ENCODE data around the gene SYCP2. TPM values are rescaled to one million over a fixed set of nuclear protein-coding genes. Genes with fewer than 3 reads are reported as not detected.

The SYCP2 gene
- polyA plus RNA-seq, 3 donors = 0.28 to 1.2 (median 0.30) TPM

GRCh38 chr20:59820204-59821041, 113.0 kb downstream of the SYCP2 start:
- WGBS (ENCODE audit: insufficient coverage) = 93% methylated on average over 9 of the region's 11 CpGs
- no peak overlapping the region for H2AFZ ChIP-seq (ENCODE audit: insufficient read depth, low read depth, low read length, poor library complexity, severe bottlenecking)

More at GRCh38 chr20:59820204-59821041, 113.0 kb downstream of the SYCP2 start:
- H3K27ac ChIP-seq (ENCODE audit: low read depth in 1 of 2, low read length in 2 of 2) = no peak overlapping the region
- H3K9me3 ChIP-seq (replicated peaks in 1 of 2; ENCODE audit: control insufficient read depth in 1 of 2, insufficient read depth in 1 of 2, low read length in 2 of 2) = no peaks in the 10 kb centered on the region
- Mint-ChIP-seq H3K4me1 (no peaks in the 10 kb centered on the region), H3K27ac (no peak overlapping the region), H3K36me3 (no peaks in the 10 kb centered on the region), H3K27me3 (ENCODE audit: low read depth in 3 of 3) (peaks cover 1 to 7% (median 4%) of the 10 kb centered on the region in 3 donors), H3K9me3 (no peaks in the 10 kb centered on the region), H3K4me3 (no peak overlapping the region)
- no peaks in the 10 kb centered on the region for H3K27me3 ChIP-seq (ENCODE audit: control insufficient read depth in 2 of 2, insufficient read depth in 2 of 2, low read length in 2 of 2)
- H3K4me2 ChIP-seq (replicated peaks; ENCODE audit: extremely low read depth, low read length, poor library complexity, severe bottlenecking) = no peak overlapping the region
- H3K9ac ChIP-seq (ENCODE audit: insufficient read depth, low read length, poor library complexity, severe bottlenecking) = no peak overlapping the region
- H3K4me1 ChIP-seq (ENCODE audit: control insufficient read depth in 1 of 2, insufficient read depth in 2 of 2, low read length in 2 of 2) = no peaks in the 10 kb centered on the region
- intact Hi-C loops (cut with micrococcal nuclease) = no loop called here
- DNase-seq = no peak
- no peak overlapping the region for H3K4me3 ChIP-seq (replicated peaks in 1 of 3; ENCODE audit: low read depth in 2 of 3, low read length in 3 of 3)
- no peaks in the 10 kb centered on the region for H4K20me1 ChIP-seq (ENCODE audit: insufficient read depth, low read length)
- TF ChIP-seq CTCF (IDR thresholded peaks at IDR 0.05) = no peak
- H3K79me2 ChIP-seq (ENCODE audit: insufficient read depth, low read length) = no peaks in the 10 kb centered on the region
- no peaks in the 10 kb centered on the region for H3K36me3 ChIP-seq (replicated peaks in 1 of 2; ENCODE audit: control insufficient read depth in 1 of 2, insufficient read depth in 2 of 2, low read length in 2 of 2)

Data from CD14-positive monocyte (primary cell).